NCI-H2029 (cell line): ENCODE results near the gene BPTF.
A peak's percentile ranks its signal among the peaks of the same experiment; 100 is the strongest.
"Not testable (repeated sequence)": the region's sequence is repeated elsewhere in the genome, so short reads cannot be mapped to it uniquely, and the experiment has no call there.

ENCODE experiments used
- DNase-seq: peaks from one replicate; lab custom pipeline; 2025; lab: John Stamatoyannopoulos, UW

BPTF gene

DNA sequence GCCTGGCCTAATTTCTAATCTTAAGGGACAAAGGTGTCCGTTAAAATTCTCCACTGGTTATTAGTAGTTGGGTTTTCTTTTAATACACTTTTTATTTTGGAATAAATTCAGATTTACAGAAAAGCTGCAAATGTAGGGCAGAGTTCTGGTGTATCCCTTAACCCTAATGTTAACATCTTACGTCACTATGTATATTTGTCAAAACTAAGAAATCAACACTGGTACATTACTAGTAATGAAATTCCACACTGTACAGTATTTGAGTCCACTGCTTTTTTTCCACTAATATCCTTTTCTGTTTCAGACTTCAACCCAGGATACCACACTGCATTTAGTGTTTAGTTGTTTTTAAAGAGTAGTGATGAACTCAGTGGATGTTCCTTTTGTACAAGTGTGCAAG, 191.5 kb downstream of the BPTF start:
- no peak for DNase-seq

DNA sequence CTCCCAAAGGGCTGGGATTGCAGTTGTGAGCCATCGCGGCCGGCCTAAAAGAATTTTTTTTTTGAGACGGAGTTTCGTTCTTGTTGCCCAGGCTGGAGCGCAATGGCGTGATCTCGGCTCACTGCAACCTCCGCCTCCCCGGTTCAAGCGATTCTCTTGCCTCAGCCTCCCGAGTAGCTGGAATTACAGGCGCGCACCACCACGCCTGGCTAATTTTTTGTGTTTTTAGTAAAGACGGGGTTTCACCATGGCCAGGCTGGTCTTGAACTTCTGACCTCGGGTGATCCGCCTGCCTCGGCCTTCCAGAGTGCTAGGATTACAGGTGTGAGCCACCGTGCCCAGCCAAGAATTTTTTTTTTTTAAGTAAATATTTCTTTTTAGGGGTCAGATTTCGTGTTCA, 193.2 kb downstream of the BPTF start:
- not testable (repeated sequence) for DNase-seq

DNA sequence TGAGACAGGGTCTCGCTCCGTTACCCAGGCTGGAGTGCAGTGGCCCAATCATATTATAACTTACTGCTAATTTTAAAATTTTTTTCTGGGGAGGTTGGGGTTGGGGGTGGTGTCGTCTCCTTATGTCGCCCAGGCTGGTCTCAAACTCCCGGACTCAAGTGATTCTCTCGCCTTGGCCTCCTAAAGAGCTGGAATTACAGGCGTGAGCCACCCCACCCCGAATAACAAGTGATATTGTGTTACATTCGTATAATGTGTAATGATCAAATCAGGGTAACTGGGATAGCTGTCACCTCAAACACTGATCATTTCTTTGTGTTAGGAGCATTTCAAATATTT, 194.0 kb downstream of the BPTF start:
- no peak for DNase-seq

DNA sequence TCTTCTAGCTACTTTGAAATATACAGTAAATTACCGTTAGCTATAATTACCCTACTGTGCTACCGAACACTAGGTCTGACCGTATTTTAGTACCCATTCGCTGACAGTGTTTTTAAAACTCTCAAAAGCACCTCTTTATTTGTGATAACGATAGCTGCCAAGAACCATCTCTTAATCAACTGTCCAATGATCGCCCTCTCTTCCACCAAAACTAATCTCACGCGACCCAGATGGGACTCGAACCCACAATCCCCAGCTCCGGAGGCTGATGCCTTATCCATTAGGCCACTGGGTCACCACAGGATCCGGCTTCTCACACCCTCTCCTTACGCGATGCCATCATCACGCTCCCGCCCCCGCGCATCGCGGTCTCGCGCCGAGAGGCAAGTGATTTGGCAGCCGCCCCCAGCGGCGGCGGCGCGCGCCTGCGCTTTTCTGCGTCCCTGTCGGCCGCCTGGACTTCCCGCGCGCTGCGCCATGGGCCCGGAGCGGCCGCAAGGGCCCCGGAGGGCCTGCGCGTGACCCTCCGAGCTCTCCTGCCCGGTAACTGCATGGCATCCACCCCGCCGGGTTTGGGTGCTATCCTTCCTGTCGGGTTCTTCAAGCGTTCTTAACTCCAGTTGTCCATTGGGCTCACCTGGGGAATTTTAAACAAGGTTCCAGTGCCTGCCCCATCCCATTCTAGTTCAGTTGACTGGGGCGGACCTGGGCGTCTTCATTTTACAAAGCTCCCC, 194.5 kb downstream of the BPTF start:
- DNase-seq: peak; percentile 80

DNA sequence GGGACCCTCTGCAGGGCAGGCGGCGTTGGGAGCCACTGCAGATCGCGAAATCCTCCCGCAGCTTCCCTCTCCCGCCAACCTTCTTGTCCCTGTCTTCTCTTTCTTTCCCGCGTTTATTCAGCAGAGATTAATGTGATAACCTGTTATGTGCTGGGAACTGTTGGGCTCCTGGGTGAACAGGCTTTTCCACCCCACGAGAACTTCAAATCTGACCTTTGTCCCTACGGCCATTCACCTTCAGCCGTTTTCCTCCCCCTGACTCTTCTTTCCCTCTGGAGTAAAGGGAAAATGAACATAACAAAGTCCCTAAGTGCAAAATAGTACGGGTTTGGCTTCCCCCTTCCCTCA, 195.1 kb downstream of the BPTF start:
- peak; percentile 18 for DNase-seq

DNA sequence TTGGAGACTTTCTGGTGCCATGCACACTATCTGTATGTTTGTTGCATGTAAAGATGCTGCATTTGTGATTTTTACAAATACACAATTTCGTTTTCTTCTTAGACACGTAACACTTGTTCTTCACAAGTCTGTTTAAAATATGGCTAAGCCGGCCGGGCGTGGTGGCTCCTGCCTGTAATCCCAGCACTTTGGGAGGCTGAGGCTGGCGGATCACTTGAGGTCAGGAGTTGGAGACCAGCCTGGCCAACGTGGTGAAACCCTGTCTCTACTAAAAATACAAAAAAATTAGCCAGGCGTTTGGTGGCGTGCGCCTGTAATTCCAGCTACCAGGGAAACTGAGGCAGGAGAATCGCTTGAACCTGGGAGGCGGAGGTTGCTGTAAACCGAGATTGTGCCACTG, 195.5 kb downstream of the BPTF start:
- DNase-seq: not testable (repeated sequence)

DNA sequence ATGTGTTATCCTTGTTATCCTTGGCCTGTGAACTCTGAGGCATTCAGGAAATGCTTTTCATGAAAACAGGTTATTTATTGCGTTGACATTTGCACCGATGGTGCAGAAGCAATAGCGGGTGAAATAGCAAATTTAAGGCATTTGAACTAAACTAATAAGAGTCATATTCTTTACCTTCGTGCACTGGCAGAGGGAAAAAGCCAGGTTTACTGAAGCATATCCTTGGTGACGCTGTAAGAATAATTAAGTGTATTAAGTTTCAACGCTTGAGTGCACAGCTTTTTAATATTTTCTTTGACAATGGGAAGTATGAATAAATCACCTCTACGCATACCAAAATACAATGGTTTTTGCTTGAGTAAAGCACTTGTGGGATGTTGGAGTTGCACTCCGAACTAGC, 196.7 kb downstream of the BPTF start:
- no peak for DNase-seq

DNA sequence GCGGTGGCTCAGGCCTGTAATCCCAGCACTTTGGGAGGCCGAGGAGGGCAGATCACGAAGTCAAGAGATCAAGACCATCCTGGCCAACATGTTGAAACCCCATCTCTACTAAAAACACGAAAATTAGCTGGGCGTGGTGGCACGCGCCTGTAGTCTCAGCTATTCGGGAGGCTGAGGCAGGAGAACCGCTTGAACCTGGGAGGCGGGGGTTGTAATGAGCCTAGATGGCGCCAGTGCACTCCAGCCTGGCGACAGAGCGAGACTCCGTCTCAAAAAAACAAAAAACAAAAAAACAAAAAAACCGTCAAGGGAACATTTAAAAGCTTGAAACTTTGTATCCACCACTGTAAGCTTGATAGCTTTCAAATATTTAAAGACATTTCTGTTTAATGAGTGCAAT, 197.2 kb downstream of the BPTF start:
- DNase-seq: not testable (repeated sequence)

DNA sequence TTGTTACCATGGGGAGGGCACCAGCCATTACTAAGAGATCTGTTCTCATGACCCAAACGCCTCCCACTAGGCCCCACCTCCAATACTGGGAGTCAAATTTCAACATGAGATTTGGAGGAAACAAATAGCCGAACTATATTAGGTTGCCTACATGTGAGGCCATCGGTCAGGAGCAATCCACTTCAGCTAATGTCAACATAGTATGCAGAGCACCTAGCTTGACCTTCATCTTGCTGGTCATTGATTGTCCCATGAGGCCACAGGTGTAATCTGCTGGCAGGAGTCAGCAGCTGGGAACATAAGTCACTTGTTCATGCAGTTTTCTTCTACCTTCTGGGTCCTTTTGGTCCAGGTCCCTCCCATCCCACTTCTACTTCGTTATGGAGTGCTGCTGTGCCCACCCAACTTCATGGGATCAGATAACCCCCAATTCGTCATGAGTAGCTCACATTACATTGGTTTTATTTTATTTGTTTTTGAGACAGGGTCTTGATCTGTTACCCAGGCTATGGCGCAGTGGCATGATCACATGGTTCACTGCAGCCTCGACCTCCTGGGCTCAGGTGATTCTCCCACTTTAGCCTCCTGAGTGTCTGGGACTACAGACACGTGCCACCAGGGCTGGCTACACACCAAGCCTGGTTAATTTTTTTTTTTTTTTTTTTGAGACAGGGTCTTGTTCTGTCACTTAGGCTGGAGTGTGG, 204.4 kb downstream of the BPTF start:
- peak; percentile 26 for DNase-seq
